B cell (primary cell): ENCODE results near the gene GPT2. TPM values are rescaled to one million over a fixed set of nuclear protein-coding genes. Genes with fewer than 3 reads are reported as not detected.

Experiments
- ATAC-seq: fragments of 200-7000 bp; cut with Tn5 transposase; one replicate; pipeline ENCODE4 v1.10.0; 2021; ENCODE audit warnings: low read depth, mild to moderate bottlenecking, moderate number of reproducible peaks, moderate library complexity
- CTCF ChIA-PET: fragments of 350-600 bp; sonication (Branson Sonifier 250); formaldehyde crosslinking; loops from one replicate; lab custom pipeline; 2021; ENCODE audit warnings: antibody characterized with exemption, inconsistent platforms; lab: Charles Lee
- POLR2A ChIA-PET: fragments of 350-600 bp; sonication (Branson Sonifier 250); formaldehyde crosslinking; loops from one replicate; lab custom pipeline; 2021; ENCODE audit warnings: antibody characterized with exemption; lab: Charles Lee
- DNase-seq: peaks from one replicate; pipeline ENCODE4 v3.0.0; 2013
- H2AFZ ChIP-seq: 2 replicates; pipeline ENCODE4 v1.6.1; 2012; ENCODE audit warnings: mild to moderate bottlenecking, low read depth, low read length; ENCODE audit not compliant: insufficient read depth, poor library complexity, severe bottlenecking
- H3K27ac ChIP-seq, 2 donors: 1 replicate in 1 of 2; 2 replicates in 1 of 2; pipeline ENCODE4 v1.5.1; 2012 to 2013; ENCODE audit warnings: low read length in 2 of 2, mild to moderate bottlenecking in 2 of 2, moderate library complexity in 1 of 2
- H3K27me3 ChIP-seq, 4 experiments: fragments of 200-600 bp in 1 of 4; sonication (generic) in 1 of 4; replicated peaks in 1 of 4; 1 replicate in 2 of 4; 2 replicates in 2 of 4; pipeline versions ENCODE4 v1.6.1 to v1.7.0; 2013 to 2016; ENCODE audit warnings: low read length in 3 of 4, mild to moderate bottlenecking in 2 of 4, mixed read lengths in 1 of 4, moderate library complexity in 1 of 4; ENCODE audit not compliant: insufficient read depth in 4 of 4, control insufficient read depth in 3 of 4; ENCODE audit errors: control extremely low read depth in 1 of 4
- H3K36me3 ChIP-seq, 2 experiments: replicated peaks in 1 of 2; 1 replicate in 1 of 2; 2 replicates in 1 of 2; pipeline versions ENCODE4 v1.6.1 to v1.7.1; 2013; ENCODE audit warnings: low read length in 1 of 2; ENCODE audit not compliant: insufficient read depth in 2 of 2, control insufficient read depth in 1 of 2; ENCODE audit errors: control extremely low read depth in 1 of 2, extremely low read depth in 1 of 2
- H3K4me1 ChIP-seq, 2 donors: fragments of 200-600 bp in 1 of 2; sonication (generic) in 1 of 2; 1 replicate in 1 of 2; 2 replicates in 1 of 2; pipeline versions ENCODE4 v1.5.1 to v1.6.1; 2013 to 2017; ENCODE audit warnings: low read length in 2 of 2; ENCODE audit not compliant: control insufficient read depth in 2 of 2, insufficient read depth in 2 of 2
- H3K4me2 ChIP-seq: replicated peaks from 2 replicates; pipeline ENCODE3; 2012; ENCODE audit warnings: mild to moderate bottlenecking, low read depth, low read length; ENCODE audit not compliant: poor library complexity, severe bottlenecking
- H3K4me3 ChIP-seq, 5 experiments: fragments of 200-600 bp in 1 of 5; sonication (generic) in 1 of 5; 1 replicate in 3 of 5; 2 replicates in 2 of 5; pipeline versions ENCODE4 v1.5.1 to v1.7.0; 2011 to 2016; ENCODE audit warnings: low read length in 4 of 5, mild to moderate bottlenecking in 4 of 5, low read depth in 2 of 5, control low read depth in 1 of 5, moderate library complexity in 1 of 5; ENCODE audit not compliant: insufficient read depth in 1 of 5; ENCODE audit errors: control extremely low read depth in 1 of 5, extremely low read depth in 1 of 5
- H3K79me2 ChIP-seq: fragments of 200-600 bp; sonication (generic); one replicate; pipeline ENCODE4 v1.6.0; 2016; ENCODE audit warnings: low read length; ENCODE audit not compliant: control insufficient read depth, insufficient read depth
- H3K9ac ChIP-seq: fragments of 200-600 bp; sonication (generic); 2 replicates; pipeline ENCODE4 v1.6.1; 2017; ENCODE audit warnings: mild to moderate bottlenecking, low read length, moderate library complexity
- H3K9me3 ChIP-seq, 3 donors: one replicate each; pipeline versions ENCODE4 v1.6.1 to v1.7.1; 2013; ENCODE audit warnings: low read length in 2 of 3; ENCODE audit not compliant: control insufficient read depth in 2 of 3, insufficient read depth in 1 of 3; ENCODE audit errors: control extremely low read depth in 1 of 3
- H4K20me1 ChIP-seq: 2 replicates; pipeline ENCODE4 v1.6.0; 2012; ENCODE audit warnings: mild to moderate bottlenecking, low read length; ENCODE audit not compliant: insufficient read depth, control insufficient read depth, poor library complexity, severe bottlenecking
- H3K27ac Mint-ChIP-seq: one replicate; pipeline ENCODE4 v1.8.0; 2021; ENCODE audit warnings: mixed read lengths
- H3K27me3 Mint-ChIP-seq: one replicate; pipeline ENCODE4 v1.8.0; 2021; ENCODE audit warnings: mixed read lengths
- H3K4me1 Mint-ChIP-seq: one replicate; pipeline ENCODE4 v1.8.0; 2021; ENCODE audit warnings: mixed read lengths
- H3K4me3 Mint-ChIP-seq: one replicate; pipeline ENCODE4 v1.8.0; 2021; ENCODE audit warnings: mixed read lengths
- H3K9me3 Mint-ChIP-seq: one replicate; pipeline ENCODE4 v1.8.0; 2022; ENCODE audit warnings: mixed read lengths; ENCODE audit not compliant: insufficient read depth
- EZH2 ChIP-seq: IDR thresholded peaks from 2 replicates; pipeline ENCODE4 v1.6.1; 2012; ENCODE audit warnings: borderline replicate concordance, low read depth, mild to moderate bottlenecking, moderate library complexity, low read length; ENCODE audit not compliant: insufficient read depth, poor library complexity, severe bottlenecking
- WGBS: methylation state at CpG from one replicate; pipeline ENCODE4 v1.1.5; 2013; ENCODE audit warnings: missing lambda C conversion rate; ENCODE audit not compliant: insufficient coverage; 5-methylcytosine and 5-hydroxymethylcytosine counted together
- intact Hi-C: fragments of 100-400 bp; cut with micrococcal nuclease; formaldehyde crosslinking; loops from one replicate; pipeline ENCODE4 v1.10.0; 2022
- polyA plus RNA-seq: library from polyadenylated mRNA; depleted of rRNA; stranded (reverse); fragments of >200 nt; gene quantifications from 2 replicates; pipeline ENCODE4 v1.2.3, GENCODE V29; 2012
- total RNA-seq, 2 donors: library from RNA; stranded (reverse); fragments of 120-200 nt in 1 of 2; gene quantifications; 1 replicate in 1 of 2; 2 replicates in 1 of 2; pipeline versions ENCODE4 v1.2.3 to v1.2.4, GENCODE V29; 2013 to 2022
- TF ChIP-seq, protein P1 (sequence below): fragments of 200-600 bp; IDR thresholded peaks from one replicate; pipeline ENCODE4 v1.8.0; 2022; ENCODE audit warnings: antibody characterized with exemption, mild to moderate bottlenecking

Gene GPT2
- total and polyA plus RNA-seq, 2 donors (not counting 1 experiment from before 2014, with no cell fraction given), result 6.8 to 9.9 TPM

DNA sequence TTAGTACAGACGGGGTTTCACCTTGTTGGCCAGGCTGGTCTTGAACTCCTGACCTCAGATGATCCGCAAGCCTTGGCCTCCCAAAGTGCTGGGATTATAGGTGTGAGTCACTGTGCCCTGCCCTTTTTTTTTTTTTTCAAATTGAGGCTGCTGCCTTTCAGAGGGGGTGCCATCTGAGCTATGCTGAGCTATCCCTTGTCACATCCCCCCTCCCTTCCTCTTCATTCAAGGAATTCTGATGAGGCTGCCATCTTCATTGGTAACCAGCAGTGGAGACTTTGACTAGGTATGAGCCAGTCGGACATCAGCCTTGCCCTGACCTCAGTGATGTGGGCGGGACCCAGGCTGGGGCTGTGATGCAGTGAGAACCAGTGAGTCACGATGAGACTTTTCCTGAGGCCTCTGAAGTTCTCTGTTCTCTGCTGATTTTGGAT lies 24.4 kb upstream of the GPT2 start:
- peaks cover 5 to 8% of the 10 kb centered on the region in 2 donors for H3K4me1 ChIP-seq
- no peaks in the 10 kb centered on the region for H4K20me1 ChIP-seq
- TF ChIP-seq EZH2, result no peak
- TF ChIP-seq, protein P1, sequence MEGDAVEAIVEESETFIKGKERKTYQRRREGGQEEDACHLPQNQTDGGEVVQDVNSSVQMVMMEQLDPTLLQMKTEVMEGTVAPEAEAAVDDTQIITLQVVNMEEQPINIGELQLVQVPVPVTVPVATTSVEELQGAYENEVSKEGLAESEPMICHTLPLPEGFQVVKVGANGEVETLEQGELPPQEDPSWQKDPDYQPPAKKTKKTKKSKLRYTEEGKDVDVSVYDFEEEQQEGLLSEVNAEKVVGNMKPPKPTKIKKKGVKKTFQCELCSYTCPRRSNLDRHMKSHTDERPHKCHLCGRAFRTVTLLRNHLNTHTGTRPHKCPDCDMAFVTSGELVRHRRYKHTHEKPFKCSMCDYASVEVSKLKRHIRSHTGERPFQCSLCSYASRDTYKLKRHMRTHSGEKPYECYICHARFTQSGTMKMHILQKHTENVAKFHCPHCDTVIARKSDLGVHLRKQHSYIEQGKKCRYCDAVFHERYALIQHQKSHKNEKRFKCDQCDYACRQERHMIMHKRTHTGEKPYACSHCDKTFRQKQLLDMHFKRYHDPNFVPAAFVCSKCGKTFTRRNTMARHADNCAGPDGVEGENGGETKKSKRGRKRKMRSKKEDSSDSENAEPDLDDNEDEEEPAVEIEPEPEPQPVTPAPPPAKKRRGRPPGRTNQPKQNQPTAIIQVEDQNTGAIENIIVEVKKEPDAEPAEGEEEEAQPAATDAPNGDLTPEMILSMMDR, result no peak
- WGBS, result 93% methylated on average over 4 of the region's 5 CpGs
- H3K36me3 ChIP-seq, result no peaks in the 10 kb centered on the region
- H3K4me3 ChIP-seq, result no peak overlapping the region
- peaks cover 9% of the 10 kb centered on the region for H3K4me1 Mint-ChIP-seq
- DNase-seq (no peak), ATAC-seq (no peak)
- ChIA-PET CTCF (interaction anchor here (0.7 to 1.1 kb wide), 3 partner anchors 58 to 1463 kb away, joined by 3 to 4 read pairs (median 3); no protein-coding TSS in a partner anchor), POLR2A (no interaction called here)
- H3K9me3 ChIP-seq, result no peaks in the 10 kb centered on the region
- no peak overlapping the region for H3K4me2 ChIP-seq
- no peaks in the 10 kb centered on the region for H3K9me3 Mint-ChIP-seq
- H3K4me3 Mint-ChIP-seq, result no peak overlapping the region
- no peaks in the 10 kb centered on the region for H3K27me3 ChIP-seq
- intact Hi-C loops, result no loop called here
- no peak overlapping the region for H3K27ac Mint-ChIP-seq
- H2AFZ ChIP-seq, result no peak overlapping the region
- no peaks in the 10 kb centered on the region for H3K79me2 ChIP-seq
- H3K27me3 Mint-ChIP-seq, result no peaks in the 10 kb centered on the region
- H3K9ac ChIP-seq, result no peak overlapping the region
- H3K27ac ChIP-seq, result no peak overlapping the region

DNA sequence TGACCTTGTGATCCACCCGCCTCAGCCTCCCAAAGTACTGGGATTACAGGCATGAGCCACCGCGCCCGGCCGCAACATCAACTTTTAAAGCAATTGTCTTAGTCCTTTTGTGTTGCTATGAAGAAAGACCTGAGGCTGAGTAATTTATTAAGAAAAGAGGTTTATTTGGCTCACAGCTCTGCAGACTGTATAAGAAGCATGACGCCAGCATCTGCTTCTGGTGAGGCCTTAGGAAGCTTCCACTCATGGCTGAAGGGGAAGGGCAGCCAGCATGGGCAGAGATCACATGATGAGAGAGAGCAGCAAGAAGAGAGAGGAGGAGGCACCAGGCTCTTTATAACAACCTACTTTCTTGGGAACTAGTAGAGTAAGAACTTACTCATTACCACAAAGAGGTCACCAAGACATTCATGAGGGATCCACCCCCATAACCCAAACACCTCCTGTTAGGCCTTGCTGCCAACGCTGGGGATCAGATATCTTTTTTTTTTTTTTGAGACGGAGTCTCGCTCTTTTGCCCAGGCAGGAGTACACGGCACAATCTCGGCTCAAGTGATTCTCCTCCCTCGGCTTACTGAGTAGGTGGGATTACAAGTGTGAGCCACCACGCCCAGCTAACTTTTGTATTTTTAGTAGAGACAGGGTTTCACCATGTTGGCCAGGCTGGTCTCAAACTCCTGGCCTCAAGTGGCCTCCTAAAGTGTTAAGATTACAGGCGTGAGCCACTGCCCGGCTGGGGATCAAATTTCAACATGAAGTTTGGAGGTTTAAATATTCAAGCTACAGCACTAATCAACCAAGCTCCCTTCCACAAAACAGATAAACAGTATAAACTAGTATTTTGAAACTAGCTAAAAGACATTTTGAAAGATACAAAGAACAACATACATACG lies 21.4 kb upstream of the GPT2 start:
- no peak overlapping the region for H3K27ac ChIP-seq
- no peaks in the 10 kb centered on the region for H3K36me3 ChIP-seq
- H3K4me2 ChIP-seq, result no peak overlapping the region
- no peak overlapping the region for H3K4me3 Mint-ChIP-seq
- H4K20me1 ChIP-seq, result no peaks in the 10 kb centered on the region
- peaks cover 5 to 13% of the 10 kb centered on the region in 2 donors for H3K4me1 ChIP-seq
- H3K9ac ChIP-seq, result no peak overlapping the region
- ATAC-seq (no peak), DNase-seq (no peak)
- no peaks in the 10 kb centered on the region for H3K79me2 ChIP-seq
- no peaks in the 10 kb centered on the region for H3K27me3 ChIP-seq
- POLR2A ChIA-PET, result no interaction called here
- H3K4me1 Mint-ChIP-seq, result peaks cover 9% of the 10 kb centered on the region
- H3K27ac Mint-ChIP-seq, result no peak overlapping the region
- no peaks in the 10 kb centered on the region for H3K9me3 Mint-ChIP-seq
- H3K9me3 ChIP-seq, result no peaks in the 10 kb centered on the region
- intact Hi-C loops, result no loop called here
- no peak overlapping the region for H2AFZ ChIP-seq
- WGBS, result 93% methylated on average over 4 of the region's 16 CpGs
- no peak overlapping the region for H3K4me3 ChIP-seq
- TF ChIP-seq EZH2, result no peak
- TF ChIP-seq, protein P1, result no peak
- CTCF ChIA-PET, result interaction anchor here (1.1 to 2.2 kb wide), 7 partner anchors 9 to 189 kb away, joined by 3 to 9 read pairs (median 6); no protein-coding TSS in a partner anchor
- no peaks in the 10 kb centered on the region for H3K27me3 Mint-ChIP-seq
